Uterus (tissue), 4 donors: ENCODE results near the gene FBRSL1. TPM values are rescaled to one million over a fixed set of nuclear protein-coding genes. Genes with fewer than 3 reads are reported as not detected.

ENCODE experiments used
- DNase-seq, 2 donors: peaks; one replicate each; pipeline ENCODE4 v3.0.0-alpha.2; 2019 to 2020
- H3K27ac ChIP-seq, 2 donors: fragments of 200-600 bp; sonication (generic); 1 replicate in 1 of 2; 2 replicates in 1 of 2; pipeline ENCODE4 v1.5.1; 2016 to 2018
- H3K27me3 ChIP-seq, 2 donors: fragments of 200-600 bp; sonication (generic); one replicate each; pipeline ENCODE4 v1.5.1; 2018 to 2019; ENCODE audit warnings: control low read depth in 1 of 2
- H3K36me3 ChIP-seq, 2 donors: fragments of 200-600 bp; sonication (generic); one replicate each; pipeline ENCODE4 v1.5.1; 2019; ENCODE audit warnings: control low read depth in 1 of 2
- H3K4me1 ChIP-seq, 2 donors: fragments of 200-600 bp; sonication (generic); one replicate each; pipeline ENCODE4 v1.5.1; 2018 to 2019; ENCODE audit warnings: control low read depth in 1 of 2
- H3K4me3 ChIP-seq, 2 donors: fragments of 200-600 bp; sonication (generic); 1 replicate in 1 of 2; 2 replicates in 1 of 2; pipeline ENCODE4 v1.5.1; 2018 to 2019; ENCODE audit warnings: mild to moderate bottlenecking in 1 of 2
- H3K9me3 ChIP-seq, 2 donors: fragments of 200-600 bp; sonication (generic); one replicate each; pipeline ENCODE4 v1.5.1; 2019; ENCODE audit warnings: control low read depth in 1 of 2
- POLR2A ChIP-seq, 2 donors: fragments of 450-650 bp; IDR thresholded peaks; one replicate each; pipeline ENCODE4 v1.6.1; 2016; ENCODE audit warnings: antibody characterized with exemption in 2 of 2, mild to moderate bottlenecking in 1 of 2, moderate library complexity in 1 of 2
- intact Hi-C: fragments of 100-400 bp; cut with DNase I; formaldehyde crosslinking; loops from one replicate; pipeline ENCODE4 v1.15.1; 2023; ENCODE audit warnings: low total_unique reads
- total RNA-seq, 4 donors: library from RNA; depleted of rRNA in 3 of 4; stranded (reverse); fragments of >200 nt in 3 of 4; gene quantifications; one replicate each; pipeline versions ENCODE4 v1.1.0 to v1.2.4, GENCODE V29; 2014 to 2023
- TF ChIP-seq, protein P1 (sequence below), 4 experiments: fragments of 200-600 bp in 2 of 4; fragments of 450-650 bp in 2 of 4; sonication (generic) in 2 of 4; IDR thresholded peaks; one replicate each; pipeline ENCODE4 v1.5.1; 2016 to 2019; ENCODE audit warnings: antibody characterized with exemption in 4 of 4, mild to moderate bottlenecking in 2 of 4, moderate library complexity in 1 of 4
- donor health status: DM: yes; HTN: yes; CAD: no.

The FBRSL1 gene
- total RNA-seq, 4 donors from 2014 or later = 2.9 to 59.1 (median 31.8) TPM

DNA sequence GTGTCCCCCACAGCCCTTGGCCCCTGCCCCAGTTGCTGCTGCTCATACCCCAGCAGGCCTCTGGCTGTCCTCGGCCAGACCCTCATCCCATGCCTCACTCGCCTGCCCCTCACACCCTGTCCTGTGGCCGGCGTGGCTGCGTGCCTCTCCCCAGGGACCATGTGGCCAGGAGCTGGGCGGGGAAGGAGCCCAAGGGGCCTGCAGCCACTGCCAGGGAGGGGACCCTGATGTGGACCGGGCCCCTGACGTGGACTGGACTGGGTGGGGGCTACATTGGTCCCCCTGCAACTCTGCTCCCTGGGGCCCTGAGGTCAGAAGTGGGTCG lies 10.9 kb downstream of the FBRSL1 start:
- Histone ChIP-seq H3K4me3 (no peak overlapping the region), H3K36me3 (no peaks in the 10 kb centered on the region), H3K9me3 (no peaks in the 10 kb centered on the region), H3K27me3 (no peaks in the 10 kb centered on the region), H3K27ac (no peak overlapping the region), H3K4me1 (peaks cover 0 to 26% of the 10 kb centered on the region in 2 donors)
- intact Hi-C loops = no loop called here
- DNase-seq = no peak
- TF ChIP-seq, protein P1, sequence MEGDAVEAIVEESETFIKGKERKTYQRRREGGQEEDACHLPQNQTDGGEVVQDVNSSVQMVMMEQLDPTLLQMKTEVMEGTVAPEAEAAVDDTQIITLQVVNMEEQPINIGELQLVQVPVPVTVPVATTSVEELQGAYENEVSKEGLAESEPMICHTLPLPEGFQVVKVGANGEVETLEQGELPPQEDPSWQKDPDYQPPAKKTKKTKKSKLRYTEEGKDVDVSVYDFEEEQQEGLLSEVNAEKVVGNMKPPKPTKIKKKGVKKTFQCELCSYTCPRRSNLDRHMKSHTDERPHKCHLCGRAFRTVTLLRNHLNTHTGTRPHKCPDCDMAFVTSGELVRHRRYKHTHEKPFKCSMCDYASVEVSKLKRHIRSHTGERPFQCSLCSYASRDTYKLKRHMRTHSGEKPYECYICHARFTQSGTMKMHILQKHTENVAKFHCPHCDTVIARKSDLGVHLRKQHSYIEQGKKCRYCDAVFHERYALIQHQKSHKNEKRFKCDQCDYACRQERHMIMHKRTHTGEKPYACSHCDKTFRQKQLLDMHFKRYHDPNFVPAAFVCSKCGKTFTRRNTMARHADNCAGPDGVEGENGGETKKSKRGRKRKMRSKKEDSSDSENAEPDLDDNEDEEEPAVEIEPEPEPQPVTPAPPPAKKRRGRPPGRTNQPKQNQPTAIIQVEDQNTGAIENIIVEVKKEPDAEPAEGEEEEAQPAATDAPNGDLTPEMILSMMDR (IDR thresholded peaks at IDR 0.05) = no peak
- no peak for TF ChIP-seq POLR2A (IDR thresholded peaks at IDR 0.05)

DNA sequence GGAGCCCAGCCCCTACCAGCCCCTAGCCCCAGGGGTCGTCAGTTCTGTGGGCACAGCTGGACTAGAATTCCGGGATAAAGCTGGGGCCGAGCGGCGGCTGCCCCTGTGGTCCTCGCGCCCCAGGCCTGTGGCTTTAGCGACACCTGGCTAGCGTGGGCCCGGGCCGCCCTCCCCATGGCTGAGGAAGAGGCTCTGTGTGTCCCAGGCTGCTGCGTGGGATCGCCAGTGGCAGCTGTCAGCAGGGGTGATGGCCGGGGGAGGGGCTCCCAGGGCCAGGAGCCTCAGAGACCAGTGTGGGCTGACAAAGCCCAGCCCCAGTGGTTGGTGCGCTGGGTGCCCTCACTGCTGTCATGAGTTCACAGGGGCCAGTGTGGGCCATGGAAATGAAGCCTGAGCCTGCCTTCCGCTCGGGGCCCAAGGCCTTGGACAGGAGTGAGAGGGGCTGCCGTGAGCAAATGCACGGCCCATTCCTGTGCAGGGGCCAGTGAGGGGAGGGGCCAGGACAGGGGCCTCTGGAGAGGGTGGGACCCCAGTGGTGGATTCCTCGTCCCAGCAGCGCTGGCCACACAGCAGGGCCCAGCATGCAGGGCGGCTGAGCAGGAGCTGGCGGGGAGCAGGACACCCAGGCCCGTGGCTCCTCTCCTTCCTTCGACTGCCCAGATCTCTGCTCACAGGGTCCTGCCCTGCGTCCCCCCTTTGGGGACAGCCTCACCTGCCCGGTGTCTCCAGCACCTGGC lies 11.4 kb downstream of the FBRSL1 start:
- intact Hi-C loops = no loop called here
- Histone ChIP-seq H3K4me3 (no peak overlapping the region), H3K4me1 (peaks cover 0 to 32% of the 10 kb centered on the region in 2 donors)

DNA sequence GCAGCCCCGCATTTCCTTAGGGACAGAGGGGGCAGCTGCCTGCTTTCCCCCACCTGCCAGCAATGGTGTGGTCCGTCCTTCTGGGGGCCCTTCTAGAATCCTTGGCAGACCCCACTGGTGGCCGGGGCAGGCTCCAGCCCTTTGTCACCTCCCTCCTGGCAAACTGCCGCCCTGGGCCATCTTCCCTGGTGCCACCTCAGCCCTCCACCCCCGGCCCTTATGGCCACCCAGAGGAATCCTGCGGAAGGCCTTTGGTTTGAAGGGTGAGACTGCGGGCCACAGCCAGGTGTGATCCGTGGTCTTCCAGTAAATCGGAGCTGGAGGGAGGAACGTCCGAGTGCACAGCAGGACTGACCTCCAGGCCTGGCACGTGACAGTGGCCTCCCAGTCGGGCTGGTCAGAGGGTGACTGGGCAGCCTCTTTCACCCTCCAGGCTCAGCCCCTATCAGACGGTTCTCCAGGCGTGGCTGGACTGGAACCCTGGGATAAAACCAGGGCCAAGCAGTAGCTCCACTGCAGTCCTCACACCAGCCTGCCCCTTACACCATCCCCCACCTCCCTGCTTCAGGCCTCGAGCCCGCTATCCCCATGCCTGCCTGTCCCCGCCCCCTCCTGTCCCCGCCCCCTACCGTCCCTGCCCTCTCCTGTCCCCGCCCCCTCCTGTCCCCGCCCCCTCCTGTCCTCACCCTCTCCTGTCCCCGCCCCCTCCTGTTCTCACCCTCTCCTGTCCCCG lies 12.4 kb downstream of the FBRSL1 start:
- intact Hi-C loops = no loop called here
- no peak overlapping the region for H3K27ac ChIP-seq
- no peak for TF ChIP-seq POLR2A (IDR thresholded peaks at IDR 0.05)
- TF ChIP-seq, protein P1 (IDR thresholded peaks at IDR 0.05) = no peak

More for the DNA sequence above, 11.4 kb downstream of the FBRSL1 start:
- H3K27me3 ChIP-seq = no peaks in the 10 kb centered on the region
- no peaks in the 10 kb centered on the region for H3K9me3 ChIP-seq
- DNase-seq = no peak
- no peak overlapping the region for H3K27ac ChIP-seq
- TF ChIP-seq, protein P1 (IDR thresholded peaks at IDR 0.05) = no peak
- no peak for TF ChIP-seq POLR2A (IDR thresholded peaks at IDR 0.05)
- H3K36me3 ChIP-seq = no peaks in the 10 kb centered on the region

DNA sequence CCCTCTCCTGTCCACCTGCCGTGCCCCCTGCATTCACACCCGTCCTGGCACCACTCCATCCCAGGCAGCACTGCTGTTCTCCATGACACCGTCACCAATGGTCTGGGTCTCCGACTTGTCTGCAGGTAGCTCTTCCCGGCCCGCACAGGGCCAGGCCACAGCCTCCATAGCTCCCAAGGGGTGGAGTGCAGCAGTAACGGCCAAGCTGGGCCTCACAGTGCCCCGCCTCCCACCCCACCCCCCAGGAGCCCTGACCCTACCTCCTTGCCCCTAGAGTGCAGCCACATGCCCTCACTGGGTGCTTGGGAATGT lies 12.9 kb downstream of the FBRSL1 start:
- Histone ChIP-seq H3K4me3 (no peak overlapping the region), H3K9me3 (no peaks in the 10 kb centered on the region), H3K27ac (no peak overlapping the region), H3K27me3 (no peaks in the 10 kb centered on the region), H3K4me1 (peaks cover 0 to 40% of the 10 kb centered on the region in 2 donors), H3K36me3 (no peaks in the 10 kb centered on the region)
- no peak for TF ChIP-seq POLR2A (IDR thresholded peaks at IDR 0.05)
- TF ChIP-seq, protein P1 (IDR thresholded peaks at IDR 0.05) = no peak
- intact Hi-C loops = no loop called here
- DNase-seq = no peak

More for the DNA sequence above, 12.4 kb downstream of the FBRSL1 start:
- Histone ChIP-seq H3K4me3 (no peak overlapping the region), H3K9me3 (no peaks in the 10 kb centered on the region), H3K4me1 (peaks cover 0 to 40% of the 10 kb centered on the region in 2 donors), H3K36me3 (no peaks in the 10 kb centered on the region), H3K27me3 (no peaks in the 10 kb centered on the region)
- no peak for DNase-seq

DNA sequence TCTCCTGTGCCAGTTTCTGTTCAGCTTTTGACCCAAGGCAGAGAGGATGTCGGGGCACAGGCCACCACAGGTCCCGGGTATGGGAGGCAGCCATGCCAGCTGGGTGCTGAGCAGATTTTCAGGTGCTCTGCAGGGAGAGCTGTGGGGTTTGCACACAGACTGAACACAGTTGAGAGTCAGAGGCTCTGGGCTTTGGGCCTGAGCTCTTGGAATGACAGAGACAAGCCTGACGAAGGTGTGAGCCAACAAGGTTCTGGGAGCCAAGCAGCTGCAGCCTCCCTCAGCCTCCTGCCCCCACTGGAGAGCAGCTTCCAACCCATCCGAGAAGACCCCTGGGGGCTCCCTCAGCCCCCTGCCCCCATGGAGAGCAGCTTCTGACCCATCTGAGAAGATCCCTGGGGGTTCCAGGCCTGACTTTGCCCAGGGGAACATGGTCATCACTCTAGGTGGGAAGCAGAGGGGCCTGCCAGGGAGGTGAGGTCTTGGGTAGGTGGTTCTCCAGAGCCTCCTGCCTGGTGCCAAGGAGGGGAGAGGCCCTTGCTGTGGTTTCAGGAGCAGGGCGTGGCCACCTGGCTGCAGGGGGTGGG lies 13.8 kb downstream of the FBRSL1 start:
- Histone ChIP-seq H3K4me1 (peaks cover 0 to 36% of the 10 kb centered on the region in 2 donors), H3K27ac (no peak overlapping the region)
- intact Hi-C loops = no loop called here

More for the DNA sequence above, 13.8 kb downstream of the FBRSL1 start:
- Histone ChIP-seq H3K4me3 (no peak overlapping the region), H3K27me3 (no peaks in the 10 kb centered on the region), H3K36me3 (no peaks in the 10 kb centered on the region), H3K9me3 (no peaks in the 10 kb centered on the region)
- DNase-seq = no peak
- no peak for TF ChIP-seq POLR2A (IDR thresholded peaks at IDR 0.05)
- TF ChIP-seq, protein P1 (IDR thresholded peaks at IDR 0.05) = no peak
